Fibroblast of mammary gland (primary cell): ENCODE results near the gene FRMD4B.

ENCODE experiments used
- DNase-seq: peaks from one replicate; pipeline ENCODE4 v3.0.0-alpha.2; 2010; ENCODE audit warnings: low read depth
- H3K4me3 ChIP-seq: 2 replicates; pipeline ENCODE4 v1.5.1; 2011; ENCODE audit warnings: low read depth, mild to moderate bottlenecking, low read length, moderate library complexity; ENCODE audit not compliant: control insufficient read depth
- TF ChIP-seq, protein P1 (sequence below): conservative IDR thresholded peaks from 2 replicates; pipeline ENCODE4 v1.5.1; 2011; ENCODE audit warnings: low read depth, low read length, inconsistent platforms; ENCODE audit not compliant: control insufficient read depth, insufficient read depth

The FRMD4B gene

DNA sequence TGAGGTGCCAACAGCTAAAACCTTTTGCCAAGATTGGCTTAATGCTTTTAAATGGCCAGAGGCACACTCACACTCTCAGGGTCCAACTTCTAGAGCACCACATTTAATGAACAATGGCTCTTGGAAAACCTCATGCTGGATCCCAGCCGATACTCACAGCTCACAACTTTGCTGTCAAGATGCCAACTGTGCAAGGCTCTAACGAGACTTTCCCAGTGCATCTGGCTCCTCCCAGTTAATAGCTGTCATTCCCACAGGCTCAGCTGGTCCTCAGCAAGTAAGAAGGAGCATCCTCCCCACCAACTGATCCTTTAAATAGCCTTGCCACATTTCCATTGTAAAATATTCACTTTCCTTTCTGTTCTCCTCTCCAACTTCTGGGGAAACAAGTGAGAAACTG lies 20.3 kb upstream of the FRMD4B start:
- TF ChIP-seq, protein P1, sequence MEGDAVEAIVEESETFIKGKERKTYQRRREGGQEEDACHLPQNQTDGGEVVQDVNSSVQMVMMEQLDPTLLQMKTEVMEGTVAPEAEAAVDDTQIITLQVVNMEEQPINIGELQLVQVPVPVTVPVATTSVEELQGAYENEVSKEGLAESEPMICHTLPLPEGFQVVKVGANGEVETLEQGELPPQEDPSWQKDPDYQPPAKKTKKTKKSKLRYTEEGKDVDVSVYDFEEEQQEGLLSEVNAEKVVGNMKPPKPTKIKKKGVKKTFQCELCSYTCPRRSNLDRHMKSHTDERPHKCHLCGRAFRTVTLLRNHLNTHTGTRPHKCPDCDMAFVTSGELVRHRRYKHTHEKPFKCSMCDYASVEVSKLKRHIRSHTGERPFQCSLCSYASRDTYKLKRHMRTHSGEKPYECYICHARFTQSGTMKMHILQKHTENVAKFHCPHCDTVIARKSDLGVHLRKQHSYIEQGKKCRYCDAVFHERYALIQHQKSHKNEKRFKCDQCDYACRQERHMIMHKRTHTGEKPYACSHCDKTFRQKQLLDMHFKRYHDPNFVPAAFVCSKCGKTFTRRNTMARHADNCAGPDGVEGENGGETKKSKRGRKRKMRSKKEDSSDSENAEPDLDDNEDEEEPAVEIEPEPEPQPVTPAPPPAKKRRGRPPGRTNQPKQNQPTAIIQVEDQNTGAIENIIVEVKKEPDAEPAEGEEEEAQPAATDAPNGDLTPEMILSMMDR: no peak
- peak; percentile 53 for DNase-seq
- H3K4me3 ChIP-seq: no peak overlapping the region

DNA sequence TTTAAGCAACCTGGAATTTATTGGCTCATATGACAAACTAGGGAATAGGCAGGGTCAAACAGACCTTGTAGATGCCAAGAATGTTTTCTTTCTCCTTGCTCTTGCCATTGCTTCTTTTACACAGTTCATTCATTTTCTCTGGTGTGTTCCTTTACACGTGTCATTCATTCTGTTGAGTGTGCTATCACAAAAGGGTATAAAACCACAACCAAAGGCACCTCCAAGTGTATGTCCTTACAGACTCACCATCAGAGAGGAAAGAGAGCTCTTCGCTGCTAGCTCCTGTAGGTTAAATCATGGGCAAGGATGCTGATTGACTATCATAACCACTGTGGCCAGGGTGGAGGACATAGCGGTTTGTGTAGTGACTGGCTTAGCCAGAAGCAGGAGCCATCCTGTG lies 19.2 kb upstream of the FRMD4B start:
- TF ChIP-seq, protein P1: no peak
- H3K4me3 ChIP-seq: no peak overlapping the region
- no peak for DNase-seq

DNA sequence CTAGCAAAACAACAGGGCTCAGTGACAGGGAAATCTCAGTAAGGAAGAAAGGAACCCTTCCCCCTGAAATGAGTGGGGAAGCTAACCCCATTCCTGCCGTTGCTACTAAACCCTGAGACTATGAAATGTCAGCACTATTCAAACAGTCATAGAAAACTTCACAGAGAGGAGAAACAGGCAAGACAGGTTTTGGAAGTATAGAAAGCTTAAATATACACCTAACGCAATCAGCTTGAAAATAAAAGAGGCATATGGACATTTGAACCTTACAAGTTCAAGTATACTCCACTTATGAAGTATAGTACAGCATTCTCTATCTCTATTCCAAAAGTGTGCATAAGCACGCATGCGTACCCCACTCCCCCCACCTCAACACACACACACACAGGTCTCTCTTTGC lies 17.6 kb upstream of the FRMD4B start:
- no peak for DNase-seq
- TF ChIP-seq, protein P1: no peak
- H3K4me3 ChIP-seq: no peak overlapping the region

DNA sequence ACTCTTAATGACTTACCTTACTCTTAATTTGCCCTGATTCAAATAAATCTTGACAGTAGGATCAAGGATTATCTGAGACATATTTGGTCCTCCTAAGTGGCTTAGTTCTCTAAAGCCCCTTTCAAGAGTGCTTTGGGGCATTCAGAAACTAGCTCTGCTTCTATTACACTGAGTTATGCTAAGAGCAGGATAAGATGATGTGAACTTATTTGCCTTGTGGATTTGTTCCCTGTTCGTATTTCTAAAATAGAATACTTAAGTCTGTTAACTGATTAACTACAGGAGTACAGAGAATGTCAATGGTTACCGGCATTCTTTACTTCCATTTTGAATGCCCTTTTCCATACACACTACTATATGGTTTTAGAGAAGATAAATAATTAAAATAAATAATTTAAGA lies 14.8 kb upstream of the FRMD4B start:
- TF ChIP-seq, protein P1: no peak
- DNase-seq: no peak
- H3K4me3 ChIP-seq: no peak overlapping the region

DNA sequence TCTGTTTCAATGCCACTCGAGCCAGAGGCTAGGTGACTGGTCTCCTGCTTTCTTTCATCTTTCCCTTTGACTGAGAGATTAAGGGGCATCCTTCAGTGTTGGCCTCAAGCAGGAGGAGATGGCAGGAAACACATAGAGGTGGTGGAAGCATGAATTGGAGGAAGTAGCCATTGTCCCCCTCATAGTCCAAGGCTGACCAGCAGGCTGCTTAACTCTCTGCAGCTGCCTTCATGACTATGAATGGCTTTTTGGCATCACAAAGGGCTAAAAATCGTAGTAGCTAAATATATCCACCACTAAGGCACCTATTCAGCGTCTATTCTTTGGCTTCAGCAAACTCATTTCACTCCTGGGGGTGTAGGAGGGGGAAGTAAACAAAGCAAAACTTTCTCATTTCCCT lies 7.0 kb upstream of the FRMD4B start:
- TF ChIP-seq, protein P1: no peak
- DNase-seq: no peak
- no peak overlapping the region for H3K4me3 ChIP-seq

DNA sequence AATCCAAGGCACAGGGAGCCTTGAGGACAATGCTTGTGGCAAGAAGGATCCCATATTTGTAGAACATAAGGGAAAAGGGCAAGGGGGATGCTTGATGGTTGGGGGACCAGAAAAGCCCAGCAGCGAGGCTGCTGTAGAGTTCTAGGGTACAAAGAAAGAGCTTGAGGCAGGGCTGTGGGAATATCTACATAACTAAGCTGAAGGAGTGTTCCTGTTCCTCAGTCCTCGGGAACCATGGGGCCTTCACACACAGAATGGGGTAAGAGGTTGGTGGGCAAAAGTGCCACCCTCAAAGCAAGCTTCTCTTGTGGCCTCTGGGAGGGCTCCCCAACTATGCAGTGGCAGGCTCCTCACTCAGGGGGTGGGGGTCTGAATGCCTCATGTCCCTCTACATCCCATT lies 6.5 kb upstream of the FRMD4B start:
- TF ChIP-seq, protein P1: no peak
- H3K4me3 ChIP-seq: no peak overlapping the region
- no peak for DNase-seq

DNA sequence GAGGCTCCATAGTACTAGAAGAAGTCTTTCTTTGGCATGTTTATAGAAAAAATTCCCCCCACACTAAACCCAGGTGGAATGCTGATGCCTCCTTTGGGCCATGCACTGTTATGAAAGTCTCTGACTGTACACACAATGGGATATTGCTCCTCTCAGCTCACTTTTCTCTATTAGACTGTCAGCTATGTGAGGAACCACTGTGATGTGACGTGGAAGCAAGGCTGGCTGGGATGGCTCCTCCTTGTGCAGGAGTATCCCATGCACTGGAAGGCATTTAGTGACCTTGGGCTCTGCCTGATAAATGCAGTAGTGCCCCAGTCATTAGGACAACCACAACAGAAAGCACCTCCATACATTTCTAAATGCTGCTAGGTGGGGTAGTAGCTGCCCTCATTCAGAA lies 5.7 kb upstream of the FRMD4B start:
- TF ChIP-seq, protein P1: no peak
- DNase-seq: no peak
- no peak overlapping the region for H3K4me3 ChIP-seq
